GM12892 (cell line): Measurements from ENCODE around the gene TOX4.

ENCODE experiments used
- POLR2A ChIP-seq: IDR thresholded peaks from 2 replicates; pipeline ENCODE4 v1.6.1; 2011; ENCODE audit warnings: low read depth, low read length, control low read depth
- POLR2AphosphoS5 ChIP-seq: IDR thresholded peaks from 2 replicates; pipeline ENCODE4 v1.6.1; 2011; ENCODE audit warnings: low read depth, low read length, control low read depth

DNA sequence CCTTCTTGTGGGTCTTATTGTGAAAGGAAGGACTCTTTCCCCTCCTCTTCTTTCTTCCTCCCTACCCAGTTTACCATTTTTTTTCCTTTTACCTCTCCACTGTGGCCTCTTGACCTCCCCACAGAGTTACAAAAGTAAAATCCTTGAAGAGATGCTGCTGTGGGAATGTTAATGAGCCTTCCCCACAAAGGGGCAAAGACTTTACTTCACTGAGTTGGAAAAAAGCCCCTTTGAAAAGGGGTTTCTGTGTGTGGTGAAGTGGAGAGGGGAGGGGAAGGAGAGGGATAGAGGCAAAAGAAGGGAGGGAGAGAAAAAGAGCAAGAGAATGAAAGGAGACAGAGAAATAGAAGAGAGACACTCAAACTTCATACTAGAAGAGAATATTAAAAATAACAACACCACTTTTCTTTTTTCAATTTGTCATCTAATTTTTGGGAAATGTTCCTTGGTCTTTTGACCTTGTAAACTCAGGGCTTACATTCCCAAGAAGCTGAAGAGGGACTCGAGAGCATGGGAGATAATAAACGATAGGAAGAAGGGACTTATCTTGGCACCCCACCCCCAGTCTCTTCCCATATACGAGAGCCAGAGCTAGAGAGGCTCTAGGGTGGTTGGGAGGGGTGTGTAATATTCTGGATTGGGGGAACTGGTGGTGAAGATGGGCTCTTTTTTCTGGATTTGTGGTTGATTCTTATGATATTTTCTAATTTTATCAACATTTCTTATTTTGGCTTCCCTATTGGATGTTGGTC lies 62.4 kb downstream of the TOX4 start:
- no peak for TF ChIP-seq POLR2A
- TF ChIP-seq POLR2AphosphoS5, result no peak
